Measurements from ENCODE around the gene SH3PXD2A. TPM values are rescaled to one million over a fixed set of nuclear protein-coding genes. Genes with fewer than 3 reads are reported as not detected.

Gene SH3PXD2A
- total RNA-seq, 1 donor from 2014 or later = 28.7 TPM

DNA sequence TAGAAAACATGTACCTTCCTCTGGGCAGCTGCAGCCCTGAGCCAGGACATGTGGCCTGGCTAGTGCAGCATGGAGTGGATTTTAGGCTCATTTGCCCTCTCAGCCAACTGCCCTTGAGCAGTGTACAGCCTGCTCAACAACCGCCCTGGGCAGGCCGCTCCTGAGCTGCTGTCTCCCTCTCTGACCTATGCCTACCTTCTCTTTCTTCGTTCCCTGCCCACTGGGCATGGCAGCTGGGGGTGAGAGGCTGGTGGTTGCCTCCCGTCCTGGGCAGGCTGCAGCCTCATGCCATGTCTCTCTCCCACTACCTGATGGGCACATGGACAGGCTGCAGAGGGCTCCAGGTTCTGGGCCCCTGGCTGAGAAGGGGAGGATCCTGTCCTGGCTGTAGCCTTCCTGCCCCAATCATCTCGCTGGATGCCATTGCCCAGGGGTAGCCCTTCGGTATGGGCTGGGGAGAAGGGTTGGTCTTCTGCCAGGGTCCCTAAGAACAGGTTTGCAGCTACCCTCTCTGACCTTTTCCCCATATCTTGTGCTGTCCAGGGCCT lies 264.6 kb downstream of the SH3PXD2A start:
- ATAC-seq = no peak
- no peak for DNase-seq (ENCODE audit: missing footprints)
- intact Hi-C loops (cut with DNase I) = loop anchor here (5.0 kb wide), 1 partner anchor 174 kb away; no protein-coding TSS in a partner anchor

DNA sequence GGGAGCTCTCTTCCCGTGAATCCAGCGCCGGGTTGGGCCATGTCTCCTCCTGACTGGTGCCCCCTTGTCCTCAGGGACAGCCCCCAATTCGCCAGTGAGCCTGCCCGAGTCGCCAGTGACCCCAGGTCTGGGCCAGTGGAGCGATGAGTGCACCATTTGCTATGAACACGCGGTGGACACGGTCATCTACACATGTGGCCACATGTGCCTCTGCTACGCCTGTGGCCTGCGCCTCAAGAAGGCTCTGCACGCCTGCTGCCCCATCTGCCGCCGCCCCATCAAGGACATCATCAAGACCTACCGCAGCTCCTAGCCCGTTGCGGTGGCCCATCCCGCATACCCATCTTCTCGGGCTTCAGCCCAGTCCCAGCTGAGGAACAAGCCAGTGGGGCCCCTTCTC lies 265.3 kb downstream of the SH3PXD2A start:
- ATAC-seq = no peak
- no peak for DNase-seq (ENCODE audit: missing footprints)
- intact Hi-C loops (cut with DNase I) = loop anchor here (5.0 kb wide), 1 partner anchor 173 kb away; no protein-coding TSS in a partner anchor

DNA sequence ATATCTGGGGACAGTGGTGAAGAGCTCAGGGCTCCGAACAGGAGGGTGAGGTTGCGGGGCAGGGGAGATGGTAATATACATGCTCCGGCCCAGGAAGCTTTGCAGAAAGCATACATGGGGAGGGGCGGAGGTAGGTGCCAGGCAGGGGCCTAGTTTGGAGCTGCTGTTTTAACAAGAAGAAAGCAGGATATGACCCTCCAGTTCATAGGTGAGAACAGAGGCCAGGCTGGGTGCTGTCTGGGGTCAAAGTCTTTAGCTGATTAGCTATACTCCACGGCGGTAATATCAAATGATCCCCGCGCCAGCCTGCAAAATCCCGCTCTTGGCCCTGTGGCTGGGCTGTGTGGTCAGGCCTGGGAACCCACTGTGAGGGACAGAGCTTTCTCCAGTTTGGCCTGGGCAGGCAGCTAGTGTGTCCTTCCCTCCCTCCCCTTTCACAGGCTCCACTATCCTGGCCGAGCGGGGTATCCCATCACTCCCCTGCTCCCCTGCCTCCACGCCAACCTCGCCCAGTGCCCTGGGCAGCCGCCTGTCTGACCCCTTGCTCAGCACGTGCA lies 266.2 kb downstream of the SH3PXD2A start:
- DNase-seq (ENCODE audit: missing footprints) = no peak
- ATAC-seq = no peak
- intact Hi-C loops (cut with DNase I) = no loop called here

DNA sequence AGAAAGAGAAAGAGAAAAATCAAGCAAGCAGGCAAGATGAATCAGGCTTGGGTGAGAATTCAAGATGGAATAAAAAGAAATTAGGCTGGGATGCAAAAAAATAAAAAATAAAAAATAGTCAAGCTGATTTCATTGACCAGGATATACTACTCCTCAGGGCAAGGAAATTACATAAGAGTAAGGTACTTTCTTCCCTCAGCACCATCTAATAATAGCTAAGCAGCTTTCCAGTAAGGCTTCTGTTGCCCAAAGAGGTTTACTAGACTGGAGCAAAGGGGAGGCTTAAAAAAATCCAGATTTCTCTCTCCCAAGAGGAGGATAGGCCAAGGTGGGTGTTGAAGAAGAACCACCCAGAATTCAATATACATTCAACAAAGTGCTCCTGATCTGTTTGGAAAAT lies 268.3 kb downstream of the SH3PXD2A start:
- intact Hi-C loops (cut with DNase I) = no loop called here
- DNase-seq (ENCODE audit: missing footprints) (no peak), ATAC-seq (no peak)

DNA sequence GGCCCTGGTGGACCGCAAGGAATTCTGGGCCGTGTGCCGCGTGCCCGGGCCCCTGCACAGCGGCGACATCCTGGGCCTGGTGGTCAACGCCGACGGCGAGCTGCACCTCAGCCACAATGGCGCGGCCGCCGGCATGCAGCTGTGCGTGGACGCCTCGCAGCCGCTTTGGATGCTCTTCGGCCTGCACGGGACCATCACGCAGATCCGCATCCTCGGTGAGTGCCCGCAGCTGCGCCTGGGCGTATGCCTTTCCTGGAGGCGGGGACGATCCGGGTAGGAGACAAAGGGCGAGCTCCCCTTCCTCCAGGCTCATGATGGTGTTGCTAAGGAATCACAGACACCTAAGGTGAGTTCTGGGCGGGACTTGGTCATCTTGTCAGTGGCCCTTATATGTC lies 270.4 kb downstream of the SH3PXD2A start:
- DNase-seq (ENCODE audit: missing footprints) (no peak), ATAC-seq (no peak)
- intact Hi-C loops (cut with DNase I) = no loop called here

DNA sequence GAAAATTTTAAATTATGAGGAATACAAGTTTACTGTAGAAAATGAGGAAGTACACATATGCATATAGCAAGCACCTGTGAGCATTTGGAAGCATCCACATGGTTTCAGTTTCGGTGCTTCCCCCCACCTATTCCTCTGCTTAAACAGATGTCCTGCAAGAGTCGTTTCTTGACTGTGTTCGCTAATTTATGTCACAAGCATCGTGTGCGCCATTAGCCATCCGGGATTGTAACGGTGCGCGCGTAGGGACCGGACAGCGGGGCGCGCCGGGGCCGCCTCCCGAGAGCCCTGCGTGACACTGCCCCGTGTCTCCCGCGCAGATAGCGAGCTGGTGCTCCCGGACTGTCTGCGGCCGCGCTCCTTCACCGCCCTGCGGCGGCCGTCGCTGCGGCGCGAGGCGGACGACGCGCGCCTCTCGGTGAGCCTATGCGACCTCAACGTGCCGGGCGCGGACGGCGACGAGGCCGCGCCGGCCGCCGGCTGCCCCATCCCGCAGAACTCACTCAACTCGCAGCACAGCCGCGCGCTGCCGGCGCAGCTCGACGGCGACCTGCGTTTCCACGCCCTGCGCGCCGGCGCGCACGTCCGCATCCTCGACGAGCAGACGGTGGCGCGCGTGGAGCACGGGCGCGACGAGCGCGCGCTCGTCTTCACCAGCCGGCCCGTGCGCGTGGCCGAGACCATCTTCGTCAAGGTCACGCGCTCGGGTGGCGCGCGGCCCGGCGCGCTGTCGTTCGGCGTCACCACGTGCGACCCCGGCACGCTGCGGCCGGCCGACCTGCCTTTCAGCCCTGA lies 271.0 kb downstream of the SH3PXD2A start:
- peak; percentile 7 for ATAC-seq
- intact Hi-C loops (cut with DNase I) = no loop called here
- DNase-seq (ENCODE audit: missing footprints) = no peak

DNA sequence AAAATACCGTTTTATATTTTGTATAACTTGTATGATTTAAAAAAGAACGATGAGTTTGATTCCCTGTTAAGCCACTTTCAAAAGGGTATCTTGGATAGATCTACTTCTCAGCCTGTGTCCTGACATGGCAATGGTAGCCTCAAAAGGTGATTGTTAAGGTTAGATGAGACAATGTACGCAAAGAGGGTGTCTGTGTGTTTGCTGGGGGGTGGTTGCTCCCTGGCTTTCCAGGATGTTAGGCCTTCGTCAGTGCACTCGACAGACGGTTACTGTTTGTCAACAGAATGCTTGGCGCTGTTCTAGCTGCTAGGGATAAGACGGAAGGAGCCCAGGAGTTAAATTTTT lies 271.5 kb downstream of the SH3PXD2A start:
- no peak for ATAC-seq
- DNase-seq (ENCODE audit: missing footprints) = no peak
- intact Hi-C loops (cut with DNase I) = no loop called here

DNA sequence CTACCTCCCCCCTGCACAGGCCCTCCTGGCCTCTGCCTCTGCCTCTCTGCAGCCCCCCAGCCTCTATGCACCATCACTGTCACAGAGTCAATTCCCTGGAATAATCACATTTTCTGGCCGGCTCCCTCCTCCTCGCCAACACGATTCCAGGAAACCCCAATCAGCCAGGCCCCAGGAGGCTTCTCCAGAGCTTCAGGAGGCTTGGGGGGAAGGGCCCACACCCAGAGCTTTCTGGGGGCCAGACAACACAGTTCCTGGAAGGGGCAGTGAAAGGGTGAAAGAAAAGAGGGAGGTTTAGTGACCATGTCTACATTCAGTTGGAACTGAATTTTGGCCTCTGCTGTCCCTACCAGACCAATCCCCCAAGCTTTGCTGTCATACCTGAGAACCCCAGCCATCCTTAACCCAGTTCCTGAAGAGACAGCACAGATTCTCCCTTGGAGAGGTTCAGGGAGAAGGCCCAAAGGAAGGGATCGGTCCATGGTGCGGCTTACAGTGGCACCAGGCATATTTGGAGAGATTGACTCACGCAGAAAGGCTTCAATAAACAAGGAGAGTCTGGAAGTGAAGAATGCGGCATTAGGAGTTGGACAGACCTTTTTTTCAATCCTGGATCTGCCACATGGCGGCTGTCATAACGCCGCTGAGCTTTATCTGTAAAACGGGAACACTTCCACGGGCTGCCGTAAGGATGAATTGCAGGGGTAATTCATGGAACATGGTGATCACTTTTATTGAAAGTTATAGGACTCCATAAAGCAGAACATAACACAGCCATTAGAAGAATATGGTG lies 272.8 kb downstream of the SH3PXD2A start:
- no peak for DNase-seq (ENCODE audit: missing footprints)
- no peak for ATAC-seq
- intact Hi-C loops (cut with DNase I) = no loop called here

DNA sequence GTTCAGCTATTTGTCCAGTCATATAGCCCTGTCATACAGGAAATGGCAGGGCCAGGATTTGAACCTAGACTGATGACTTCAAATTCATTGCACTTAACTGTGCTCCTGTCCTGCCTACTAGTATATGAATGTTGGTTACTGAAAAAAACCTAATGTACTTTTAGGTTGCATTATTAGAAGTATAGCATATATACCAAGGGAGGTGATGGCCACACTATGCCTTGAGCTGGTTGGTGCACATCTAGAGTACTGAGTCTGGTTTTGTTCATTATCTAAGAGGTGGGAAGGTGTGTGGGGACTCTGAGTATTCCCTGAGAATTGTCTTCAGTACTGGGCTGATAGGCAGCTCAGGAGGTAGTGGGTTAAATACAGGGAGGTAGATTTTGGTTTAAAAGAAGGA lies 273.9 kb downstream of the SH3PXD2A start:
- no peak for DNase-seq (ENCODE audit: missing footprints)
- no peak for ATAC-seq

DNA sequence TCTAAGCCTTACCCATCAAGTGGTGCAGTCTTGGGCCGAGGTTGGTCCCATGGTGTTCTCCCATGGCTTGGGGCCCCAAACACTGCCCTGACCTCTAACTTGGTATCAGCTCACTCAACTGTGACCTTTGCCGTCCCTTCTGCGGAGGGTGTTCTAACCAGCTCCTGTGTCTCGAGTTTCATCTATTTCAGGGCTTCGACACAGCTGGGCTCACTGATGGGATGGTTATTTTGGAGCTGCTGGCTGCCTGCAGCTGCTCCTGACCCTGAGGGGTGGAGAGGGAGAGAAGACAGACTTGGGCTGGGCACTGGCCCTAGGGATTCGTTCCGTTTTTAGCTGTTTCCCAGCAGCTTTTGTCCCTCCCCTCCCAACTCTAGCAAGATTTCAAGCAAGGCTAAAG lies 274.9 kb downstream of the SH3PXD2A start:
- intact Hi-C loops (cut with DNase I) = no loop called here
- DNase-seq (ENCODE audit: missing footprints) (no peak), ATAC-seq (peak; percentile 42)

More for the DNA sequence above, 273.9 kb downstream of the SH3PXD2A start:
- intact Hi-C loops (cut with DNase I) = no loop called here

DNA sequence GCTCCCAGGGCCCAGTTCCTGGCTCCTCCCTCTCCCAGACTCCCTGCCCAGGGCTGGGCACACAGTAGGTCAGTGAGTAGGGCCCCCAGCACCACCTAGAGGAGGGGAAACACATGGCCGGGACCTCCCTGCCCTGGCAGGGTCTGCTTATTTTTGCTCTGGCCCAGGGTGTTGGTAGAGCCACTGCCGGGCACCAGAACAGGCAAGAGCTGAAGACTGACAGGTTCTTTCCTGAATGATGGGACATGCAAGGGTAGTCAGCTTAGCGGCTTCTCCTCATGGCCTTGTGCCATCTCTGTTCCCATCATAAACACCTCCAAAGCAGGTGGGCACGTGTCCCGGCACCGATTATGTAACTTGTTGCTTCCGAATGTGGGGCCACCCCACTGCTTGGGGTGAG lies 275.4 kb downstream of the SH3PXD2A start:
- ATAC-seq = no peak
- intact Hi-C loops (cut with DNase I) = no loop called here
- DNase-seq (ENCODE audit: missing footprints) = no peak

DNA sequence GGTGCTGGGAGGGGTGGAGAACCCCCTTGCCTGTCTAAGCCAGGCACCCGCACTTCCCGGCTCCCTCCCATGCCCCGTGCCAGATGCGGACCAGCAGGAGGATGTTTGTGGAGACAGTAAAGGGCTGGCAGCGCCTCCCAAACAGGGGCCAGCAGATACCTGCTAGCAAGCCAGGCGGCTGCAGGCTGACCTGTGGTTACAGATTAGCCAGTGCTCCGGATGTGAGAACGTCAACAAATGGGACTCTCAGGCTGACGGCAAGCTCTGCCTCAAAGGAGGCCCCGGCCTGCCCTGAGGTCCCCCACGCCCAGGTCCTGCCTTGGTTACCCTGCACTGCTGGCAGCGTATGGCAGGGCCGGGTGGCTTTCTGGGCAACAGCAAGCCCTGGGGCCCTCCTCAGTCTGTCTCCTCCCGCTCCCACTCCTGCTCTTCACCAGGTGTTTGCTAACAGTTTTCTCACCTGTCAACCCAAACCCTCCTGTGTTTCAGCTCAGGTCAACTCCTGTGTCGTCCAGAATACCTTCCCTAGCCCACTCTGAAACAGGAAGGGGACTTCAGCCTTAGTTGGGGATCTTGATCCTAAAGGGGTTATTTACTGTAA lies 276.5 kb downstream of the SH3PXD2A start:
- intact Hi-C loops (cut with DNase I) = no loop called here
- ATAC-seq (no peak), DNase-seq (ENCODE audit: missing footprints) (no peak)

DNA sequence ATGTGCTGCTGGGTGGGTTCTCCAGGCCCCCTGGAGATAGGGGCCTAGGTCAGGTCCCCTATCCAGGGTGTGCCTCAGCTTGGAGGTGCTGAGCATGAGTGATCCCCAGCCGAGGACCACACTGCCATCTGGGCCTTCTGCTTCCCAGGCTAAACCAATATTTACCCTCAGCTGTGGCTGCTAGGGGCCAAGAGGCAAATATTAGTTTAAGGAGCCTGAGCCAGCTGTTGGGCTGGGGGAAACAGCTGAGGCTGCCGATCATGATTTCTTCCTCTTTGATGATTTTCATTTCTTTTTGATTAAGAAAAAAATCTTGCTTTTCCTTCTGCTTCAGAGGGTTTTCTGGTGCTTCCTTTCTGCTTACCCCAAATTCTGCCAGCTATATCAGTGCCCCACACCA lies 278.5 kb downstream of the SH3PXD2A start:
- DNase-seq (ENCODE audit: missing footprints) (no peak), ATAC-seq (no peak)
- intact Hi-C loops (cut with DNase I) = no loop called here

DNA sequence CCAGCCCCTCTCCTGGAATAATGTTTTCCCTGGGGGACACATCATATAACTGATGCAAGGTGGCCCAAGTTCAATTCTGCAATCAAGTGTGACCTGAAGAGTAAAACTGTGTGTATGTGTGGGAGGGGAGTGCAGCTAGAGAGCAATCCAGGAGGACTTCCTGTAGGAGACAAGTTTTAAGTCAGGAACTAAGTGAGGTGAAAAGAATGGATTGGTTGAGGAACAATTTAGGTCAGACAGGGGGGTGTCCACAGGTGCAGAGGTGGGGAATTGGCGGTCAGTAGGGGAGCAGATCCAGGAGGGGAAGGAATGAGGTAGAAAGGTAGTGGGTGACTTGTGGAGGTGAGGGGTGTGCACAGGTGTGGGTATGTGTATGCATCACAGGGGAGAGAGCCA lies 279.3 kb downstream of the SH3PXD2A start:
- no peak for DNase-seq (ENCODE audit: missing footprints)
- intact Hi-C loops (cut with DNase I) = no loop called here
- no peak for ATAC-seq

DNA sequence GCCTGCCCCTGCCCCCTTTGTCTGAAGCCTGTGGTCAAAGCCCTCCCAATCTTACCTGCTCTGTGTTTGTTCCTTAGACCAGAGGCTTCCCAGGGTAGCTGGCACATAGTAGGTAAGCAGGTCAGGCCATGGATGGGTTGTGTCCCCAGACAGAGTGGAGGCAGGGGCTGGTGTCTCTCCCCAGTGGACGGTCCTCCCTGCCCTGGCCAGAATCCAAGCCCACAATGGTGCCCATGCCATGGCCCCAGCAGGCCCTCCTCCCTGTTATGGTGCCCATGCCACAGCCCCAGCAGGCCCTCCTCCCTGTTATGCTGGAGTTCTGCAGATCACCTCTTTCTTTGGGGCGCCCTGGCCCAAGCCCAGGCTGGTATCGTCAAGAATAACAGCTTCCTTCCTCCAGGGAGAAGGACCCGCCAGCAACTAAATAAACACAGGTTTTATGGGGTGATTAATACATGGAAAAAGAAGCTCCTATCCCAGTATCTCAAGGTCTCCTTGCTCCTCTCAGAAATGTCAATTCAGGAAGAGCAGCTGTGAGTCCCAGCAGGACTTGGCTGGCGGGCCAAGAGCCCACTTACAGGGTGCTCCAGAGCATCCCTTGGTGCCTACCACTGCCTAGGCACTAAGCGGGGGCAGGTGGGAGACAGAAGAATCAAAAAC lies 279.8 kb downstream of the SH3PXD2A start:
- no peak for ATAC-seq
- no peak for DNase-seq (ENCODE audit: missing footprints)
- intact Hi-C loops (cut with DNase I) = no loop called here

DNA sequence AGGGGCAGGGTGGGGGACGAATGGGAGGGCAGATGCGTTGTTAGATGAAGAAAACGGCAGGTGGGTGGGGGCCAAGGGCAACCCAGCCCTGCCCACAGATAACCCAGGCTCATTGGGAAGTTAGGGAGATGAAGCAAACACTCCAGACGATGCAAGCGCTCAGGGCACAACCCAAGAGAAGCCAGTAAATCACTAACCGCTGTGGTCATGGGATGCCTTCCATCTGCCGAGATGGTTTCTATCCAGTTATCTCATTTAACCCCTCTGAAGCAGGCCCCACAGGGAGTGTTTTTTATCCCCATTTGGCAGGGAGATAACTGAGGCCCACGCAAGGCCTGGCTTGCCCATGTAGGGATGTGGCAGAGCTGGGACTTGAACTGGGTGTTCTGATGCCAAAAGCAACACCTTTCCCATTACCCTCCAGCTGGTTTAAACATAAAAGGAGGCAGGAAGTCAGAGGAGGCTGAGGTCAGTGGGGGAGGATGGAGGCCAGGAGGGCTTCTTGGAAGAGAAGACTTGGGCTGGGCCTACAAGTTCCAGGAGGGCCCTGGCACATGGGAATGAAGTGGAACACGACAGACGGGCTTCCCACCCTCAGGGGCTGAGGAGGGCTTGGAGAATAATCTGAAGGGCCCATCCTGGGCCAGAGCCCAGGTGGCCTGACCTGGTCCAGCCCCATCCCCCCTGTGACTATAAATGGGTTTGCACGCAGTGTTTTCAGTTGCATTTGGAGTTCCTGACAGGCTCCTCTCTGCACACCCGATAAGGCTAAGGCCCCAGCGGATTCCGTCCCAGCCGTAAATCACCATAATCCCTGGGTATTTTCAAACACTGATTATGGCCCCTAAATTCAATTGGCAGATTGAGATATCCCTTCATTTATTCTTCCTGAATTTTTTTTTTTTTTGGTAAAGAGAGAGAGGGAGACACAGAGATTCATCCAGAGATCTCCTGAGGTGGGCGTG lies 281.0 kb downstream of the SH3PXD2A start:
- ATAC-seq (no peak), DNase-seq (ENCODE audit: missing footprints) (no peak)
- intact Hi-C loops (cut with DNase I) = no loop called here

DNA sequence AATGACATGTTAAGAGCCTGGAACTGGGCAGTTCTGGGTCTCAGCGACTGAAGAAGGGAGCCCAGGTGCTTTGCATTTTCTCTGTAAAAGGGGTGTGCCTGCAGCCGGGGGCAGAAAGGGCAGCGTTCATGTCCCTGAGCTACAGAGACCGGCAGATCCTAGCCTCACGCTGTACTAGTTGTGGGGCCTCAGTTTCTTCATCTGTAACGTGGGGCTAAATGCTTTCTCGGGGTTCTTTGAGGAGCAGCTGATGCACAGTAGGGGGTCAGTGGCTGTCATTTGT lies 282.2 kb downstream of the SH3PXD2A start:
- DNase-seq (ENCODE audit: missing footprints) = no peak
- no peak for ATAC-seq
- intact Hi-C loops (cut with DNase I) = no loop called here

All from Right ventricle myocardium inferior (tissue), 1 donor.